ENCODE measurements around the gene CD69.

The CD69 gene

DNA sequence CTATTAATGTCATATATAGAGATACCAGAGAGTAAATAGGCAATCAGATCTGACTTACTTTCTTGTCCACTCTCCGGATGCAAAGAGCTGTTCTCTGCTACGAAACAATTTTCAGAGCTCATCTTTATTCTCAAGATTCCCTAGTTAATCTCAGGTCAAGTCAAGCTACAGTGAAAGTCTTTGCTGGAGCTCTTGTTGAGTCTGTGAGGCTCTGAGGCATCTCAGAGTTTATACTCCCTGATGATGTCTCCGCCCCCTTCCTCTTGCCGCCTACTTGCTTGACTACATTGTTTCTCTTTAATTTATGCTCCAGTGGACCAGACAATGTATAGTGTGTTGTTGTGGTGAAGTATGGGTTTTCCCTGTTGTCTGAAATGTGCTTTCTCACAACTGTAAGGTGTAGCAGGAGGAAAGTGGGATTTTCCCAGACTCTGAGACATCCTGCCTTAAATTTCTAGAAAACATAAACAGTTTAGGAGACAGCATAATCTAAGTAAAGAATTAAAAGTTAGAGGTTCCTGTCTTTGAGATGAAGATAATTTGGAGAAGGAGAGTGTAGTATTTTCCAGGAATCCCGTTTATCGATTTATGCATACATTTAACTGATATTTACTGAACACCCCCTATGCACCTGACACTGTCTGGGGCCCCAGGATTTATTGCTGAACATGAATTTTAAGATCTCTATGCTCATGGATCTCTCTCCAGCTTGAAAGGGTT lies at the start of gene CD69:
TSS of gene CD69 (minus strand) at position 203 of the 720 bp plus-strand sequence. CDS start at position 122, 81 bp downstream.
- peak; percentile 60 for DNase-seq (ENCODE audit: low read depth)

DNA sequence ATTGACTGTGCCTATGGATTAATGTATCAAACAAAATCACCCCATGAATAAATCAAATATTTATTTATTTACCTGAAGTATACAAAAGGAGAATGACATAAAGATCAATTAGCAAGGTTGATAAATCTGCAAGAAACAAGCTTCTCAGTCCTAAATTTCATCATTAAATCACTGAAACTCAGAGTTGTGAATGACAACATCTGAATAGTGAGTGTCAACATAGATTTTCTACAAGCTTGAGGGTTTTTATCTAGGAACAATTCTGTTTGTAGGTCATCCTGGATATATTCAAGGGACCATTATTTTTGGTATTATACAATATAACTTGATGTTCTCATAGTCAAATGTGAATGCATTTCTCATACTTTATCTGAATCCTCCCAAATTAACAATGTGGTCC lies 49.2 kb upstream of the CD69 start:
- DNase-seq (ENCODE audit: low read depth), result no peak

DNA sequence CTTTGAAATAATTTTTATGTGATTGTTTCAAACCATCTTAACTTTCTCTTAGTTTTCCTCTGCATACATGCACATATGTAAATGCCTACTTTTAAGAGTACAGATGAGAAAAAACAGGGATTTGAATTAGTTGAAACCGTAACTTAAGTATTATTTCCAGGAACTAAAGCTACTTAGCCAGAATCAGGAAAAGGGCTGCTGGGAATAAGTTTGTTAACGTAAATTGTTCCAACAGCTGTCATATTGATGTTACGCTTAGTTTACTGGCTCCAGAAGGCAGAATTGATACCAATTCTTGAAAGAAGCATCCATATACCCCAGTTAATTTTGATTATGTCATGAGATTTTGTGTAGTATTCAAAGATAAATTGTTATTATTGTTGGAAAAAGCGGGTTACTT lies 48.6 kb upstream of the CD69 start:
- DNase-seq (ENCODE audit: low read depth), result no peak

DNA sequence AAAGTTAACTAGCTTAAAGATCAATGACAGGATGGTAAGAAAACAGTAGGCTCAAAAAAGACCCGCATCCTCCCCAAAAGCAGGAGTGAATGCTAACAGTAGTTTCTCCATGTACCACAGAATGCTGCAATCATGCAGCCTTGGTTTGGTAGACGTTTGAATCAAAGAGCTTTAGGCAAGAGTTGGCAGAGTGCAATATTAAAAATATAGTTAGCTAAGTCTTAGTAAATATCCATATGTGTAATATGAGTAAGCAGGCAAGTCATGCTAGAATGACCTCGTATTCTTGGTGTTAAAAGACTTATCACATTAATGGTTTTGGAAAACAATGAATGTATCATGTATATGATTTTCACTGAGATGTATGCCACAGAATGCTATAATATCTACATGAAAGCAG lies 47.8 kb upstream of the CD69 start:
- no peak for DNase-seq (ENCODE audit: low read depth)

DNA sequence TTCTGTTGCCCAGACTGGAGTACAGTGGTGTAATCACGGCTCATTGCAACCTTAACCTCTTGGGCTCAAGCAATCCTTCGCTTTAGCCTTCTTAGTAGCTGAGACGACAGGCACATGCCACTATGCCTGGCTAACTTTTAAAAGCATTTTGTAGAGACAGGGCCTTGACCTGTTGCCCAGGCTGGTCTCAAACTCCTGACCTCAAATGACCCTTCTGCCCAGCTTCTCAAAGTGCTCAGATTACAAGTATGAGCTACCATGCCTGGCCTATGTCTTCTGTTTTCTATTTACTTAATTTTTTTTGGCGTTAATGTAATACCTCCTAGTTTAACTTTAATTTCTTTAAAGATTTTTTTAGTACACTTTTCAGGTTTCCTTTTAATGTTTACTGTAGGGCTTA lies 46.0 kb upstream of the CD69 start:
- DNase-seq (ENCODE audit: low read depth), result no peak

DNA sequence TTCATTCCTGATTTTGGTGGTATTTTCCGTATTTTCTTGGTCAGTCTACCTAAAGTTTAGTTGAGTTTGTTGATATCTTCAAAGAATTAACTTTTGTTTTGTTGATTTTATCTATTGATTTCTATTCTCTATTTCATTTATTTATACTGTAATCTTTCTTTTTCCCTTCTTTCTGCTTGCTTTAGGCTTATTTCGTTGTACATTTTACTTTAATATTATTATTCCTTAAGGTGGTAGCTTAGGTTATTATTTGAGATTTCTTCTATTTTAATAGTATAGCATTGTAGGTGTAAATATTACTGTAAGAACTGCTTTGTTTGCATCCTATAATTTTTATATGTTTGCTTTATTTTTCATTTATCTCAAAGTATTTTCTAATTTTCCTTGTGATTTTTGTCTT lies 45.2 kb upstream of the CD69 start:
- DNase-seq (ENCODE audit: low read depth), result no peak

DNA sequence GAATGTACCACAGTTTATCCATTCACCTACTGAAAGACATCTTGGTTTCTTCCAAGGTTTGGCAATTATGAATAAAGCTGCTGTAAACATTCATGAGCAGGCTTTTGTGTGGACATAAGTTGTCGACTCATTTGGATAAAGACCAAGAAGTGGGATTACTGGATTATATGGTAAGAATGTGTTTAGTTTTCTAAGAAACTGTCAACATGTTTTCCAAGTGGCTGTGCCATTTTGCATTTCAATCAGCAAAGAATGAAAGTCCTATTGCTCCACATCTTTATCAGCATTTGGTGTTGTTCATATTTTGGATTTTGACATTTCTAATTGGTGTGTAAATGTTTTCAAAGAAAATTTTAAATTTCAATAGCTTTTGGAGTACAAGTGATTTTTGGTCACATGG lies 39.3 kb upstream of the CD69 start:
- DNase-seq (ENCODE audit: low read depth), result no peak

DNA sequence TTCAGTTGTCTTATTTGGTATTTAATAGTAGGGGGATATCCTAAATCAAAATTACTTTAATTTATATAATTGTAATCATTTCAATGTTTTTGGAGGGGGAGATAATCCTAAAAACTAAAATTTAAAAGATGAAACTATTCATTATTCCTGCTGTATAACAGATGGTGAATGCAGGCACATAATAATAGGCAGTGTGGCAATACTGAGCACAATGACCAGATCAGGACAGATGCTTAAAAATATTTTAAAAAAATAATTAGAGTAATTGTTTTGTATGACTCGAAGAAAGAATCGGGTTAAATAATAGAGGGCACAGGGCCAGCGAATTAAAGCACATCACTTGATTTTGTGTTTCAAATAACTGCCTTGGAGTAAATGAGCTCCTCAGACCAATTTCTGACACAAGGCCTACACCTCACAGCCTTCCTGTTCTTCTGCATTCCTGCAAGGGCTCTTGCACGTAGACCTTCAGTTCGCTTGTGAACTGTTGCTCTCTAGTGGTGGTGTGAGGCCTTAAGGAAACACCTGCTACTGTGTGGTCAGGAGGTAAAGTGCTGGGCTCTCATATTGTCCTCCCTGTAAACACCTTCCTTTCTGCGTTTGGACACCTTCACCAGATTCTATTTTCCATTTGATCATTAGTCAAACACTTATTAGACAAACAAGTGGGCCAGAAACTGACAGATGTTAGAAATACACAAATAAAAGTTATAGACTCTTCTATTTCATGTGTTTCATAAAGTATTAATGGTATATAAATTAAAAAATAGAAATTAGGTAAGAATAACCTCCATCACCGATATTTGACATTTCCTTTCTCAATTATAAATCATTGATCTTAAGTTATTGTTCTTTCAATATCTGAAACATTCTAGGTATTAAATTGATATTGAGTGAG lies 37.3 kb upstream of the CD69 start:
- peak; percentile 52 for DNase-seq (ENCODE audit: low read depth)

DNA sequence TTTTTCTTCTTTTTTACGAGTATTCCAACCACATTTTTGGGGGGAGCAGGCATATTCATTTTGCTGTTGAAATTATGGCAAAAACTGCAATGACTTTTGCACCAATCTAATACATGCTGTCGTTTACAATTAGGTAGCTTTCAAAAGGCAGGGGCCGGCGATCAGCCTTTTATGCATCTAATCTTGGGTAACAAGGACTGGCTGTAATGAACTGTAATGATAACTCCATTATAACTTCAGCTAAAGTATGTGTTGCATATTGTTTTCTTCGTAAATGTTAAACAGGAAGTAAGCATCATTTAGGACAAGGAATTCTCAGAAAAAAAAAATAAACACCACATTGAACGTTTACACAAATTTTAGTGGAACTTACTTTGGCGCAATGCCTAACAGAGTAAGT lies 36.3 kb upstream of the CD69 start:
- no peak for DNase-seq (ENCODE audit: low read depth)

DNA sequence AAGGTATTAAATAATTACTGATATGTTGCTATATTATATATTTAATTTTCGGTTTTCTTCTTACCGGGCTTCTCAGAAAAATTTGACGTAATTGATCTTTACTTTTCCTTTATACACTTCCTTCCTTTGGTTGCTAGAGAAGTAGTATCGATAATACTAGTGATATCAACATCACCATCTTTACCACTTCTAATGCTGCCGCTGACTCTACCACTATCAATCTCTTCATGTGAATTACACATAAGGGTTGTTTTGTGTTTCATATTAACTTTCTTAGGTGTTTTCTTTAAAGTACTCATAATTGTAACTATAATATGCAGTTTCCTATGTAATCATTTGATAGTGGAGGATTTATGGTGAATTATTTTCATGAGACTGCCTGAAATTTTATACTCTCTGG lies 35.6 kb upstream of the CD69 start:
- no peak for DNase-seq (ENCODE audit: low read depth)

DNA sequence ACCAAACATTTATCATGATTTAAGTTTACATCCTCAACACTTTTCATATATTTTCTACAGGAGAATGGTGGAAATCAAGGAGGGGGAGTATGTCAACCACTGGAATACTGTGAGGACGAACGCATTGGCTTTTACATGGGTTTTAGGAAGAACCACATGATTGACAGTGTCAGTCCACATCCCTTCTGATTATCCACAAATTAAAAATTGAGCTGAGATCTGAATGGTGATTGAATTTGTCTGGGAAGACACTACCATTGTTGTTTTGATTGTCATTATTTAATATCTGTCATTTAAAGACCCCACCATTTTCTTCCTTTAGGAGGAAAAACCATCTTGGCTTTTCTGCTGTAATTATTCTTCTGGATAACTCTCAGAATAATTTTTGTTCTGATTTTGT lies 35.2 kb upstream of the CD69 start:
- no peak for DNase-seq (ENCODE audit: low read depth)

DNA sequence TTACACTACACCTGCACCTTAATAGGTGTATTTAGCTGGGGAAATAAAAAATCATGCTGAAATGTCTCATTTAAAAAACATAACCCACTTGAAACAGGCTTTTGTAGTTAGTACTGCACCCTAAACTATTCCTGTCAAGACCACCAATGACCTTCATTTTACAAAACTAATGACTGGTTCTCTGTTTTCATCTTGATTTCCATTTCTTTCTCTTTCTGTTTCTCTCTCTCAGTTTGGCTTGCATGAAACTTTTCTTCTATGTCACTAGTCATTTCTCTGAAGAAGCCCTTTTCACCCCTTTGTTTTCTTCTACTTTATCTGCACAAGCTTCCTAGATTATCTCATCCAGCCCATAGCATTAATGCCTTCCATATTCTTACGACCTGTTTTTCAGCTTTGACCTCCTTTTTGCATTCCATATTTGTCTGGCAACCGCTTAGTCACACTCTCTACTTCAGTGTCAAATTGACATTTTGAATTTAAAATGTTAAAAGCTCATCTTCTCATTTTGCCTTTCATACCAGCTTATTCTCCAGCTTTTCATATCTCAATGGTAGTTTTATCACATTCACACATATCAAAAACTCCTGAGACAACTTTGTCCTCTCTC lies 33.9 kb upstream of the CD69 start:
- DNase-seq (ENCODE audit: low read depth), result no peak

DNA sequence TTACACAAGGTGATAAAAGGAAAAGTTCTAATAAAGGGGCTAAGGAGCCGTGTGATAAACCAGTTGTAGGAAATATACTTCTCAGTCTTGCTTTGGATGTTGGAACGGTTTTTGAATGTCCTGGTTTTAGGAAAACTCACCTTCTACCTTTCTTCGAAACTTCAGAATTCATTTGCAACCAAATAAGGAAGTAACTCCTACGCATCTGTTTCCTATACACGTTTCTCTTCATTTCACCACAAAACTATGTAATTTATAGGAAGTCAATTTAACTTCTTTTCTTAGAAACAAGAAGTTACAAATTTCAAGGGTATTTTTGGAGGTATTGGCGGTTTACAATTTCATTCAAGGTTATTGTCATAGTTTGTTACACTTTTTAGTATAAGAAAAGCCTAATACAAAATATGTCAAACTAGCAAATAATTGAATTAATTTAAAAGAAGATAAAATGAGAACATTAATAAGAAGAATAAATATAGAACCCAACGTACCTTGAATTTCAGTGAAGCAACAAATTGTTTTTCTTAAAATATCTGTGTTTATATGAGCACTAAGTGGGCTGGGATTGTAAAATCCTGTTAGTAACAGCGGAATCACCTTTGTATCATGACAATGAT lies 33.2 kb upstream of the CD69 start:
- DNase-seq (ENCODE audit: low read depth), result no peak

DNA sequence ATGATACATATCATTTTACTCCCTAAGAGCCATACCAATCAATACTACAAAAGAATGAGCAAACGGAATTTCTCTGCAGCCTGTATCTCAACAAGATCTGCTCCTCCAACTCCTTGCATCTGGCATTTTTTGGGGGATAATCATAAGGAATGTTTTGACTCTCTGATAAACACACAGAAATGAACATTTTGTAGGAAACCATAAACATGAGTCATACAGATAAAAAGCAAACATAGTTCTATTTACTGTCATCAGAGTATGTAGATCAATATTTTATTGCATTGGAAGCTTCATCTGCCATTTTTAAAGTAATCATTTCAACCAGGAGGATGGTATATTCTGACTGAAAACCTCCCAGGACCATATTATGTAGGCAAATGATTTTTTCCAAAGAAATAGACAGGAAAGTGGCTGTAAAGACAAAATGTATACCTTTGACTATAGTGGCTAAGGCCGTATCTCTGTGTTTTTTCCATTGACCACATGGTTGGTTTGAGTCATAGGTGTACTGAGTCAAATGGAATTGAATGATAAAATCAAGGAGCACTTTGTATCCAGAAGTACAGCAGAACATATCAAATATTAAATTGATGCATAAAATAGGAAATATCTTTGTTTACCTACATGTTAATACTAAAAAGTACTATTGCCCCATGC lies 32.4 kb upstream of the CD69 start:
- DNase-seq (ENCODE audit: low read depth), result no peak

DNA sequence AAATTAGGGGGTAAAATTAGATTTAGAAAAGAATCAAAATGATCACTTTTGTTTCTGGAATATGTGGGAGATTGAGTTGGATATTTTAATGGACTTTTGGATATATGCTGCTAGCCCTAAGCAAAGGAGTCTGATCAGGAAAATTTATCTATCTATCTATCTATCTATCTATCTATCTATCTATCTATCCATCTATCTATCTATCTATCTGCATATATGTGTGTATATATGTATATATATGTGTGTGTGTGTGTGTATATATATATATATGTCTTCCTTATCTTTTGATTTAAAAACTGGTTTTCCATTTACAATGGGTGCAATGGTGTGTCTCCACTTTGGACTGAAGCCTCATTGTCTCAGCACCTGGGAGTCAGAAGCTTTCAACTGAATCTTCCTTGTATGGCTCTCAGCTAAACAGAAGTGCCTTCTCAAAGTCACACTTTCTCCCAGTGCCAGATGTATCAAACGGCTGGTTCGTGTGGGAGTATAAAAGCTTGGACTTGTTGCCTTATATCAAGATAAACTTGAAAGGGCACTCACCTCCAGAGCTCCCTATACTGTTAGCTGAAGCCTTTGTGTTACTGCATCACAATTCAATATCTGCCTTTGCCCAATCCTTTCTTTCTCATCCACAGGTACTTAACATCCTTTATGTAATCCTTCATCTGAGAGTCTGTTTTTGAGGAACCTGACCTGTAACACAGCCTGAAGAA lies 31.6 kb upstream of the CD69 start:
- no peak for DNase-seq (ENCODE audit: low read depth)

DNA sequence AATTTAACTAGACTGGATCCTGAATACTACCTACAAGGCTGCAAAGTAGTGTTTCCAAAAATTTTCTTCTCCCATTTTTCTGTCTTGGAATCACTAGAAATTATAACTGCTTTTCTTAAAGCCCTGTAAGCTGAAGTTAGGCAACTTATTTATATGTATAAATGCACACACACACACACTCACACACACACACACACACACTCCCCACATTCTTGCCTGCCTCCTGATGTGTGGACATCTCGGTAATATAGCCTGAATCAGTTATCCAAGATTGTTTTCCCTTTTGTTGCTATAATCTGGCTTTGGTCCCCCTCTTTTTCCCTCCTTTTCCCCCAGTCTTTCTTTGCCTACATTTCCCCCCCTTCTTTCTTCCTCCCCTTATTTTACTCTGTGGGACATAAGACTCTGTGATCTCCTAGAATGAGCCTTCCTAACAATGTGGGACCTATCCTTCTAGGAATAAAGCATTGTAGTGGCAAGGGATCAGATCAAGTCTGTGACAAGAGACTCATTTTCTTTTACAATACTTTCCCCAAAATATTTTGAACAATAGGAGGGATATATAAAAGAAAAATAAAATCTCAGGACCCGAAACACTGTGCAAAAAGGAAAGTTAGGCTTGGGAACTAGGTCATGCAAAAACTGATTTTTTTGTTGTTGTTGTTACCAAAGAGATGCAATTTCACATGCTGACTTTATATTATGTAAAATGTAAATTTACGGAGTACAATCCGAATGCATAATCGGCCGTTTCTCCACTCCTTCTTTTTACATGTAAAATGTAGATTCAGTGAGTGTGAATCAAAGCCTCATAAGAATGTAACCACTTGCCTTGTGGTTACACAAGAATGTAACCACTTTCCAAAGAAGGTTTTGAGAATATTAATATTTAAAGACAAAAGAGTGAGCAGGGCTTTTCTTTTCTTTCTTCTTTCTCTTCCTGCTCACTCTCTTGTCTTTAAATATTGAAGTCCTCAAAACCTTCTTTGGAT lies 26.3 kb upstream of the CD69 start:
- DNase-seq (ENCODE audit: low read depth), result no peak

DNA sequence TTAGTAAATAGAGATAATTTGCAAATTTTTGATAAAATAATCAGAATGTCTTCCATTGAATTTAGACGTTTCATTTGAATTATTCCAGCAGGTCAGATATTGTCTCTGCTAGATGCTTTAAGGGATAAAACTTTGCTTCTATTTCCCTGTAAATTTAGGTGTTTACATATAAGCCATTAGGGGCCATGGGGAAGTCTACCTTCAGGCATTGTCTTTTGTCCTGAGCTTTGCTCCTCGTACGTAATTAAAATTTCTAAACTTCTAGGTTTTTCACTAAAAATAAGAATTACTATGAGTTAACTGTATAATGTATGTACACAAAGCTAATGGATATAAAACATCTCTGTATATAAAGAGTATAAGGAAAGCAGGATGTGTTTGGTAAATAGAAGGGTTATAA lies 24.1 kb upstream of the CD69 start:
- no peak for DNase-seq (ENCODE audit: low read depth)

DNA sequence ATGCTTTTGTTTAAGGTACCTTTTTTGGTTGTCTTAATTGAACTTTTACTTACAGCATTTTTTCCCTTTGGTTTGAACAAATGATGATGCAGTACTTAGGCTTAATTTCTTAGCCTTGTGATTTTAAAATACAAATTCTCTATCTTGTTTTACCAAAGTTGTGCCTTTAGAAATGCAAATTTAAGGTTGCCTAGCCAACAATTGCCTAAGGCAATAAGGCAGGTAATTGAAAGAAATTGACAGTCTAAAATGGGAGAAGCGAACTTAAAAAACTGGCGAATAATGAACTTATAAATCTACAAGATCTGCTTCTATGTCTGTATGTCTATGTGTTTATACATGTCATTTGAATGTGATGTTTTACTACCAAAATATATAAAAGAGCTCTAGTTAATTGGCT lies 23.6 kb upstream of the CD69 start:
- no peak for DNase-seq (ENCODE audit: low read depth)

DNA sequence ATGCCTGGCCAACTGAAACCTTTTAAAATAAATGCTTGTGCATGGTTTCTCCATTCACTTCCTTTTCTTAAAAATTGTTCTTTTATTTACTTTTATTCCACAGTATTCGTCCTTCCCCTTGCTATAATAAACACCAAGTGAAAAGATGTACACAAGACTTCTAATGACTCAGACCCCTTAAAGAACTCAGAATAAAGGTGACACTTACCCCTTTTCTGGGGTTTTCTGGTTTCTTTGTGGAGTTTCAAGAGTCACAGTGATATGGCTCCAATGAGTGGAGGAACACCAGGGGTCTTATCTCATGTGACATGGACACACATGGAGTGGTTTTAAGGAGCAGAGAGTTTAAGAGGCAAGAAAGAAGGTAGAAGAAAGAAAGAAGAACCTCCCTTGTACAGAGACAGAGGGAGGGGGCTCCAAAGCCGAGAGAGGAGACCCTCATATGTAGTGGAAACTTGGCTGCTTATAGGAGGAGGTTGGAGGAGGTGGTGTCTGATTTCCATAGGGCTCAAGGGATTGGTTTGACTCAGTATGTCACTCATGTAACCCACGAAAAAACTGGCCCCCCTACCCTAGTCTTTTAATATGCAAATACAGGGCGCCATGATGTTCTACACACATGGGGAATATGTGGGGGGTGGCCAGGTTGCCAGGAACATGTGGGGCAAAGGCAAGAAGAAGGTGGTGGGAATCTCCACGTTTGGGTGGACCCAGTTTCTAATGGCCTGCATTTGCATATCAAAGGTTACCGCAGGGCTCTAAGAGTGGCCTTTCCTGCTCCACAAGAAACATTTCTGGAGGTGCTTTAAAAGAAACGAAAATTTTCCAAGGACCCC lies 22.1 kb upstream of the CD69 start:
- DNase-seq (ENCODE audit: low read depth), result no peak
